ENCODE data around the gene SPATA25. TPM values are rescaled to one million over a fixed set of nuclear protein-coding genes. Genes with fewer than 3 reads are reported as not detected.
A peak's percentile ranks its signal among the peaks of the same experiment; 100 is the strongest.
"Not testable (repeated sequence)": the region's sequence is repeated elsewhere in the genome, so short reads cannot be mapped to it uniquely, and the experiment has no call there.

Gene SPATA25
- polyA plus RNA-seq, 4 donors = 1.7 to 7.8 (median 2.8) TPM

DNA sequence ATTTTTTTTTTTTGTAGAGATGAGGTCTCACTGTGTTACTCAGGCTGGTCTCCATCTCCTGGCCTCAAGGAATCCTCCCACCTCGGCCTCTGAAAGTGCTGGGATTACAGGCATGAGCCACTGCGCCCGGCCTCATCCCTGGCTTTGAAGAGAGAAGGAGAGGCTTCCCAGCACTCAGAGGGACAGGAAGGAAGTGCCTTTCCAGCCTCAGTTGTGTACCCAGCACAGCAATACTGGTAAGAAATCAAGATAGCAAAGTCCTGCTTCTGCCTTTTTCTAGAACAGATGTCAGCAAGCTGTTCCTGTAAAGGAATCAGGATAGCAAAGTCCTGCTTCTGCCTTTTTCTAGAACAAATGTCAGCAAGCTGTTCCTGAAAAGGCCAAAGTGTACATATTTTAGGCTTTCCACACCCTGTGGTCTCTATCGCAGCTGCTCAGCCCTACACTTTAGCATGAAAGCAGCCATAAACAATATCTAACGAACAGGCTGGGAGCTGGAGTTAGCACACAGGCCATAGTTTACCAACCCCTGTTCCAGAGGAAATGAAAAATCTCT, 30.8 kb upstream of the SPATA25 start:
- peak in 1 of 4 donors; percentile 21 for DNase-seq (ENCODE audit: low read depth in 4 of 4, low spot score in 3 of 4)

DNA sequence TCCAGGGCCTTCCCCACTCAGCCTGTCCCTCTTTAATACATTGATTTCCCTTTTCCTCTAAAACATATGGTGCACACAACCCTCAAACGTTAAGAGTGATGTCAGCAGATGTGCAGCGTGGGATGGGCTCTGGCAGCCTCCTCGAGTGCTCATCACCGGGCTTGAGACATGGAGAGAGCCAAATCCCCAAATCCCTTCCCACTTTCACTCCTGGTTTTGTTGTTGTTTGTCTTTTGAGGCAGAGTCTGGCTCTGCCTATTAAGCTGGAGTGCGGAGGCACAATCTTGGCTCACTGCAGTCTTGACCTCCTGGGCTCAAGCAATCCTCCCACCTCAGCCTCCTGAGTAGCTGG, 30.3 kb upstream of the SPATA25 start:
- DNase-seq (ENCODE audit: low read depth in 4 of 4, low spot score in 3 of 4) = no peak

DNA sequence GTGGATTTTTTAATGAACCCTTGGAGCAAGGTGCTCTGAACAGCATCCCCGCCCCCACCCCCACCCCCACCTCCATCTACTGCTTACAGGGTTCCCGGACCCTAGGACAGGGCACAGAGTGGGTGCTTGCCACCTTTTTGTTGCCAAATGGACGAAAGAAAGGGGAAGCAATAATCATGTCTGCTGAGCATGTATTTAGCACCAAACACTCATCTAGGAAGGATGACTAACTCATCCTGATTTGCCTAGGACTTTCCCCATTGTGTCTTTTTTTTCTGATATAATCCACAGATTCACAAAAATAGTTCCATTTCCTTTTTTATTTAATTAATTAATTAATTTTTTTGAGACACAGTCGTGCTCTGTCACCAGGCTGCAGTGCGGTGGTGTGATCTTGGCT, 25.7 kb upstream of the SPATA25 start:
- no peak for DNase-seq (ENCODE audit: low read depth in 4 of 4, low spot score in 3 of 4)

DNA sequence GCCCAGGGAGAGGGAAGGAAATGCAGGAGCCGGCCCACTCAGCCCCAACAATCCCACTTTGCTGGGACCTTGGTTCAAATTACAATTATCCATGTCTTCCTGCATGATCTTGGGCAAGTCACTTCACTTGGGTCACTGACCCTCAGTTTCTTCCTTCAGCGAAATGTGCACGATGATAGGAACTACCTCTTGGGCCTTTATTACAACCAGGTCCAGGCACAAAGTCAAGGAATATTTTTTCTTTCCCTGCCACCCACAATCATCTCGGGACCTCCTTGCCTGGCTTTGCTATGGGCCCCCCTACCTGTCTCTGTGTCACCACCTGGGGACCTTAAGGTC, 24.9 kb upstream of the SPATA25 start:
- no peak for DNase-seq (ENCODE audit: low read depth in 4 of 4, low spot score in 3 of 4)

DNA sequence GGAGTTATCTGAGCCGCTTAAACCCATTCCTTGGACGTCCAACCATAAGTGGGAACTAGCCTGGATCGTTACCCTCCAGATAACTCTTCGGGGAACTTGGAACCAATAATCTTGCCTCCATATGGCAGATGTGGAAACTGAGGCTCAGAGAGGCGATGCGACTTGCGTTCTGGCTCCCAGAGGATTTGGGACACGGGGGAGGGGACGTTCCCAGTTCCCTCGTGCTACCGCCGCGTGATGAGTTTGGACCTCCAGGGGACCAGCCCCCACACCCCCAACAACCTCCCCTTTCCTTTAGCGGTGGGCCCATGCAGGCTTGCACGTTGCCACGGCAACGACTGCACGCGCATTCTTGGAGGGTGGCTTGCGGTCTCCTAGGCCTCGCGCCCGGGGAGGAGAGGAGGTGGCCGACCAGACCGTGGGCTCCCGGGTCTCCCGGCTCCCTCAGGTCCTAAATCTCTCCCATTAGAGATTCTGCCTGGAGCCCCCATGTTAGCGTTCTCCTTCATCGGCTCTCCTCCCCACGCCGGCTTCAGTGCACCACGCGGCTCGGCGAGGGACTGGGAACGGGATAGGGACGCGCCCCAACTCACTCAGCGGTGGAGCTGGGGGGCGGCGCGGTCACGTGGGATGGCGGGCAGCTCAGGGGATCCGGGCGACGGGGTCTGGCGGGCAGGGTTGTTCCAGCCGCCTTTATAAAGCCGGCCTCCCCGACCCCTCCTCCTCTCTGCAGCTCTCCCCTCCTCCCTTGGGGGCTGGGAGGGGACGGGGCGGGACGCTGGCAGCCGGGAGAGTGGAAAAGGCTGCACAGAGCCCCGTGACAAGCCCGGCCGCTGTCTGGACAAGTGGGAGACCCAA, 24.3 kb upstream of the SPATA25 start, which contains the start of gene PLTP:
Gene PLTP (minus strand): TSS at position 670 of the 858 bp plus-strand sequence. CDS start 703 bp downstream, outside the sequence.
- peak in 1 of 4 donors; percentile 59 for DNase-seq (ENCODE audit: low read depth in 4 of 4, low spot score in 3 of 4)

DNA sequence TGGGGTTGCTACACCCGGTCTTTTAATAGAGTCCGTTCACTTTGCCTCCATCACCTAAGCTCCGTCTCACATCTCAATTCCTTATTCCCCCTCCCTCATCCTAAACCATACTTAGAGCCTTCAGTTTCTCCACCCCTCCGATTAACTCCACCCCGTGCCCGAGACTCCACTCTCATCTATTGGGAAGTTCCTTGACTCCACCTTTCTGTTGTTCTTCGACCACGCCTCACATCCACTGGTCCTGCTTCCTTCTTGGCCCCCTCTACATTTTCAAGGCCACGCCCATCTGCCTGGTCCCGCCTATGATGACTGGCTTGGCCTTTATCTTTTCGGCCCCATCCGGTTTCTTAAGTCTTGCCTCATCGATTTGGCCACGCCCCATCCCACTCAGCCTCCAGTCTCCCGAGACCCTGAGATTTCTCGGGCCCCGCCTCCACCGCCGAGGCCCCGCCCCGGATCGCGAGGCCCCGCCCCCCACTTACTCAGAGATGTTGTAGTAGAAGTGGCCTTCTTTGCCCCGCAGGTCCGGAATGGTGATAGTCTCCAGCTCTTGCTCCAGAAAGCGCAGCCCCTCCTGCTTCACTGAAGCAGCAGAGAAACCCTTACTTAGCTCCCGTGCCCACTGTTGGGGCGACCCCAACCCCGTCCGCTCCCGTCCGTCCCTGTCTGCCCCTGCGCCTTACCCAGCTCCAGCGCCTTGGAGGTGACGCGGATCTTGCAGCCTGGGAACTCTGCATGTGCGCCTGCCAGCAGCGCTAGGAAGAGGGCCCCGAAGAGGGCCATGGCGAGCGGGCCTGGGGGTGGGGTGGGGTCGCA, 23.5 kb upstream of the SPATA25 start:
- peak in 3 of 4 donors; percentile 86 to 96 (median 94) for DNase-seq (ENCODE audit: low read depth in 4 of 4, low spot score in 3 of 4)

DNA sequence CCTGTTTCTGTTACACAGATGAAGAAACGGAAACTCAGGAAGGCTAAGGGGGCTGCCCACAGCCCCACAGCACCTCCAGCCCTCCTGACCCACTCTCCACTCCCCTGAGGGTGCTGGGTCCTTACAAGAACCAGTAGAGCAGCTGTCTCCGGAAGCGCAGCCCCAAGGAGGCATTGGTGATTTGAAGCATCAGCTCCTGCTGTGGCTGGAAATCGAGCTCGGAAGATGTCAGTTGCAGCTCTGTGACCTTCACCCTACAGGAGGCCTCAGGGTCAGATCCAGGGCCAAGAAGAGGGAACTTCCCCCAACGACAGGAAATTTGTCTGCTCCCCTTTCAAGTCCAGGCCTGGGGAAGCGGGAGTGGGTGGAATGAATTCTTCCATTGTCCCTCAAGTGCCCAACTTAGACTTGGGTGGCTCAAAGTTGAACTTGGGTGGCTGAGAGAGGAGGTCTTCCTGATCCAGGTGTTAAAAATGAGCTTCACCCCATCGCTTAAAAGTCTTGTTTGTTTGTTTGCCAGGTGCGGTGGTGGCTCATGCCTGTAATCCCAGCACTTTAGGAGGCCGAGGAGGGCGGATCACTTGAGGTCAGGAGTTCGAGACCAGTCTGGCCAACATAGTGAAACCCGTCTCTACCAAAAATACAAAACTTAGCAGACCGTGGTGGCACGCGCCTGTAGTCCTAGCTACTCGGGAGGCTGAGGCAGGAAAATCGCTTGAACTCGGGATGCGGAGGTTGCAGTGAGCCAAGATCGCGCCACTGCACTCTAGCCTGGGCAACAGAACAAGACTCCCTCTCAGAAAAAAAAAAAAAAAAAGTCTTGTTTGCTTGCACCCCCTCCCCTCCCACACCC, 22.6 kb upstream of the SPATA25 start:
- no peak for DNase-seq (ENCODE audit: low read depth in 4 of 4, low spot score in 3 of 4)

DNA sequence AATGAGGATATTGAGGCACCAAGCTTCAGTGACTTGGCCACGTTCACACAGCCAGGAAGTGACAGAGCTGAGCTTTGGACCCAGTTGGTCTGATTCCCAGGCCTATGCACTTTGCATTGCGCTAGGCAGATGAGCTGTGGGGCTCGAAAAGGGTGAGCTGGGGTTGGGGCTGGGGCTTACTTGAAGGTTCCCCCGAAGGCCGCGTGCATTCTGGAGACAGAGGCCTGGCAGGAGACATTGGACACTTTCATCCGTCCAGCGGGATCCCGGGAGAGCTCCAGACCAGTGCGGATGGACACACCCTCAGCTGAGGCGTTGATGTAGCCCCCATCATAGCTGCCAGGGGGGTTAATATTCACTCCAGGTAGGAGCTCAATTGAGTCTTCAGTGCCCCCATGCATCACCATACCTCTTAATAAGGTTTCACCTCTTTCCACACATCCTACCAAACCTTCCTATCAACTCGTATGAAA, 21.9 kb upstream of the SPATA25 start:
- DNase-seq (ENCODE audit: low read depth in 4 of 4, low spot score in 3 of 4) = no peak

DNA sequence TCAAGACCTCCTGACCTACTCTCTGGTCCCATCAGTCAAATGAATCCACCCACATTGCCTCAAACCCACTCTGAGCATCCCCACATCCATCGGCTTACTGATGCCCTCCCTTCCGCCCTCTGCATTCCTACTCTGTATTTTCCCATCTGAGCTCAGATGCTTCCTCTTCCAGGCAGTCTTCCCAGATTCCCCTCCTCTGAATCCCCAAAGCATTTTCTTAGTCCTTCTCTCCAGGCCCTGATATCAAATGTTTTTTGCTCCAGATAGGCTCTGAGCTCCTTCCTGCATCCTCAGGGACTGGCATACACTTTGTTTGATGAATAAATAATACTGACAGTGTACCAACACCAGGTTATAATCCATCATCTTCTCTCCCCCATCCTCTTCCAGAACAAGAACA, 20.7 kb upstream of the SPATA25 start:
- DNase-seq (ENCODE audit: low read depth in 4 of 4, low spot score in 3 of 4) = no peak

DNA sequence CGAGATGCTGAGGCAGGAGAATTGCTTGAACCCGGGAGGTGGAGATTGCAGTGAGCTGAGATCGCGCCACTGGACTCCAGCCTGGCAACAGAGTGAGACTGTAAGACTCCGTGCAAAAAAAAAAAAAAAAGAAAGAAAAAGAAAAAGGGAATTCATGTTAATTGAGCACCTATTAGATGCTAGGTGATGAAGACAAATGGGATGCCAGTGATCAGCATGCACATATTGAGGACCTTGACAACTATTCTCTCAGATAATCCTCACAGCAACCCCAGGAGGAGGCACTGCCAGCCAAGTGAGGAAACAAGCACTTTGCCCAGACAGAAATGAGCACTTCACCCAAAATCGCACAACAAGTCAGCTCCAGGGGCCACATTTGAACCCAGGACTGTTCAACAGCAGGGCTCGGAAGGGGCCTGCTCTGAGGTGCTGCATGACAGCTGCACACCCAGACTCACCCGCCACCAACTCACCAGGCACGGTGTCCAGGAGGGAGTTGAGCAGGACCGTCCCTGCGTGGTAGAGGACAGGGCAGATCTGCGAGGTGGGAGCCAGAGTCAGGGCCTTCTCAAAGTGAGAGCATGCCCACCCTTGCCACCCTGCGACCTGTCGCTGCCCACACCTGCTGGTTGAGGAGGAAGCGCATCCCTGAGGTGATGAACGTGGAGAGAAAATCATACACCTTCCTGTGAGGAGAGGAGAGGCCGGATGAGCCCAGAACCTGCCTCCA, 20.0 kb upstream of the SPATA25 start:
- DNase-seq (ENCODE audit: low read depth in 4 of 4, low spot score in 3 of 4) = no peak

DNA sequence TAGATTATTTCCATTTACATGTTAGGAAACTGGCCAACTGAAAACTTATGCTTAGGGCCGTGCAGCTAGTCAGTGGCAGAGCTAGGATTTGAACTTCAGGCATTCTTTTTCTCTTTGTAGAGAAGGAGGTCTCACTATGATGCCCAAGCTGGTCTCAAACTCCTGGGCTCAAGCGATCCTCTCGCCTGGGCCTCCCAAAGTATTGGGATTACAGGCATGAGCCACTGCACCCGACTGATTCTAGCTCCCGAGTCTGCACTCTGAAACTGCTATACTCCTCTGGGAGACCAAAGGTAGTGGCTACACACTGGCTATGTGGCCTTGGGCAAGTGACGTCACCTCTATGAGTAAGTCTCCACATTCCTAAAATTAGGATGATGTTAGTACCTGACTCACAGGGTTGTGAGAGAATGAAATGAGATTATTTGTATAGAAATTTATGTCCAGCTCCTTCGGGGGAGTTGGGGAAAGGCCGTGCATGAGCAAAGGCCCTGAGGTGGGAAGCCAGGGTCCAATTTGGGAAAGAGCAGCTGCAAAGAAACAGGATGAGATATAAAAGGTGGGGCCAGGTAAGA, 18.2 kb upstream of the SPATA25 start:
- DNase-seq (ENCODE audit: low read depth in 4 of 4, low spot score in 3 of 4) = no peak

DNA sequence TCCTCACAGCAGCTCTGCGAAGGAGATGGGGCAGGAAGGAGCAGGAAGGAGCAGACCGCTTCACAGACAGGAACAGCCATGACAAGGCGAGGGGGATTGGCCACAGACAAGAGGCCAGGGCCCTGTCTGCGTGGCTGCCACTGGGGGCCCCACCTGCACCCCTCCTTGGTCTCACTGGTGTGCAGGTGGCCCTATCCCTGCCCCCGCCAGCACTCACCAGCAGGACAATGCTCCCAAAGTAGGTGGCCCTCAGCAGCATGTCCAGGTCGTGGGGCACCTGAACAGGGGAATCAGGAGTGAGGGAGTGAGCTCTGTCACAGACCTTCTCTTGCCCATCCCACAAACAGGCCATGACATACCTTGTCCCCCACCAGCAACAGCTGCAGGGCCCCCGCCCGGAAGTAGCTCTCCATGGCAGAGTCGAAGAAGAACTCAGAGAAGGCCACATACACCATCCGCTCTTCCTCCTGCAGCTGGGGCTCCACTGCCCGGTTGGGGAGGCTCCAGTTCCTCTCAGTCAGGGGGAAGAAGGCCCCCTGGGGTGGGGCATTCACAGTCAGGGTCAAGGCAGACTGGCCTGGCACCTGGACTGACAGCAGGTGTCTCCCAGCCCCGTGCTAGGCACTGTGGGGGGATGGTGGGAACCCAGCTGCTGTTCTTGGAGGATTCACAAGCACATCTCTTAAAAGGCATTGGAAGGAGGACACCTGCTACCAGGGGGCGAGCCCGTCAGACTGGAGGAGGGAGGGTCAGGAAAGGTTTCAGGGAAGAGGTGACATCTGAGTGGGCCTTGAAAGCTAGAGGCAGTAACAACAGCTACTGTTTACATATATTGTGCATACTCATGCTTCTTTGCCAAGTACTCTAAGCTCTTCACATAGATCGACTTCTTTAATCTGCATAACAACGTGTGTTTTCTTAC, 17.4 kb upstream of the SPATA25 start:
- no peak for DNase-seq (ENCODE audit: low read depth in 4 of 4, low spot score in 3 of 4)

DNA sequence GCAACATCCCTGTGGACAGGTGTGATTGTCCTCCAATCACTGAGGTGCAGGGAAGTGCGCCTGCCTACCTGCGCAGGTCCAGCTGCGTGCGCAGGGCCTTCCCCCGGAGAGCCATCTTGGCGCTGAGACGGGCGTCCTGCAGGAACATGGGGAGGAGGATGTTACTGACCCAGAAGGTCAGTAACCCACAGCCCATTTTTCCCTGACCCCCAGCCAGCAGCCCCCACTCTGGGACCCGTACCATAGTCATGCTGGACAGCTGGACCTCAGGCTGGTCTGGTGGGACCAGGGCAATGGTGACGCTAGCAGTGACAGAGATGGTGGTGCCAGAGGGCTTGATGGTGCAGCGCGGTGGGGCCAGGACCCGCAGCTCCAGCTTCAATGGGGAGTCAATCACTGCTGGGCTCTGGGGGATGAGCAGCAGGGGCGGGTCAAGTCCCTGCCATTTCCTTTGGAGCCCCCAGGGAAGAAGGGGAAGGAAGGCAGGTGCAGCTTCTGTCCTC, 14.8 kb upstream of the SPATA25 start:
- no peak for DNase-seq (ENCODE audit: low read depth in 4 of 4, low spot score in 3 of 4)

DNA sequence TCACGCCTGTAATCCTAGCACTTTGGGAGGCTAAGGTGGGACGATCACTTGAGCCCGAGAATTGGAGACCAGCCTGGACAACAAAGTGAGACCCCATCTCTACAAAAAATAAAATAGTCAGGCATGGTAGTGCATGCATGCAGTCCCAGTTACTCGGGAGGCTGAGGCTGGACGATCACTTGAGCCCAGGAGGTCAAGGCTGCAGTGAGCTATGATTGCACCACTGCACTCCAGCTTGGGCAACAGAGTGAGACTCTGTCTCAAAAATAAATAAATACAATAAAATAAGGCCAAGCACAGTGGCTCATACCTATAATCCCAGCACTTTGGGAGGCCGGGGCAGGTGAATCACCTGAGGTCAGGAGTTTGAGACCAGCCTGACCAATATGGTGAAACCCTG, 13.9 kb upstream of the SPATA25 start:
- DNase-seq (ENCODE audit: low read depth in 4 of 4, low spot score in 3 of 4) = not testable (repeated sequence)

DNA sequence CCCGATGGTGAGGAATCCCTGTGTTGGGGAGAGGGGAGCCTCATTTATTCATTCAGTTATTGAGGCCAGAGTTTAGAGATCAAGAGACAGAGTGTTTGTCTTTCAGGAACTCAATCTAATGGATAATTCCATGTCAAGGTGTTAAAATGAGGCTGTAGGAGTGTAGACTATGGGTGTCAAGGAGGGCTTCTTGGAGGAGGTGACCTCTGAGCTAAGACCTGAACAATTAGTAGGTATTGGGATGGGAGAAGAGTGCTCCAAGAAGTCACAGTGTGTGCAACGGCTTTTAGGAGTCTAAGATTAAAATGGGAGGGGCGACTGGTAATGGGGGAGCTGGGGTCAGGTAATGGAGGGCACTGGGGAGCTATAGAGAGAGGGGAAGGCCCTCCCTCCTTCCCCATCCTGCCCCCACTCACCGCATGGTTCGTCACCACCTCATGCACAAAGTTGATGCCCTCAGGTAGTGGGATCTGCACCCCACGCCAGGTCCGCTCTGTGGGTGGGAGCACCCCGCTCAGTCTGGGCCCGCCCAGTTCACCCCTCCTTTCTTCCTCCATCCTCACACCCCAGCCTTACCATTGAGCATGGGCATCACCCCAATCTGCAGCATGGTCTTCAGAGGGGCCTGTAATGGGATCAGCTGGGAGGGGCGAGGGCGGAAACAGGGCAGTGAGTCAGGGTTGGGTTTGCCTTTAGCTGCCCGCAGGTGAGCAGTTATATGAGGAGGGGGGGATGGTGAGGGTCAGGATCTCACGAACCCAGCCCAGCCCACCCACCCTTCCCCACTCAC, 11.8 kb upstream of the SPATA25 start:
- DNase-seq (ENCODE audit: low read depth in 4 of 4, low spot score in 3 of 4) = no peak

DNA sequence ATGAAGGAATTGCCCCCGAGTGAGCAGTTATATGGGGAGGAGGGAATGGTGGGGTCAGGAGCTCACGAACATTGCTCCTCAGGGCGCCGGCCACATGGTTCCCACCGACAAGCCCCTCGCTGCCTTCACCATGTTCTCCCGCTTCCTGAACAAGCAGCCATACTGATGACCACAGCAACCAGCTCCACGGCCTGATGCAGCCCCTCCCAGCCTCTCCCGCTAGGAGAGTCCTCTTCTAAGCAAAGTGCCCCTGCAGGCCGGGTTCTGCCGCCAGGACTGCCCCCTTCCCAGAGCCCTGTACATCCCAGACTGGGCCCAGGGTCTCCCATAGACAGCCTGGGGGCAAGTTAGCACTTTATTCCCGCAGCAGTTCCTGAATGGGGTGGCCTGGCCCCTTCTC, 10.9 kb upstream of the SPATA25 start:
- DNase-seq (ENCODE audit: low read depth in 4 of 4, low spot score in 3 of 4) = no peak

DNA sequence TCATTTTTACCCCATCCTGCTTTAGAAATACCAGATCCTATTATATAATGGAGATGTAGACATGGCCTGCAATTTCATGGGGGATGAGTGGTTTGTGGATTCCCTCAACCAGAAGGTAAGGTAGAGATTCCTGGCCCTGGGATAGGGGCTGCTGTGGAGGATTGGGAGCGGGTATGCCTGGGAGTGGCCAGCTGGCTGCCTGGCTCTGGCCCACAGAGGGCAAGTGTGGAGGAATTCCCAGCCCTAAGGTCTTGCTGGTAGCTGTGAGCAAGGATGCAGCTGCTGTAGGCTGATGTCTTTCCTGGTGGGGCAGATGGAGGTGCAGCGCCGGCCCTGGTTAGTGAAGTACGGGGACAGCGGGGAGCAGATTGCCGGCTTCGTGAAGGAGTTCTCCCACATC, 10.3 kb upstream of the SPATA25 start:
- DNase-seq (ENCODE audit: low read depth in 4 of 4, low spot score in 3 of 4) = no peak

Measured in left renal pelvis (tissue), 4 donors.